Measurements from ENCODE around the gene FBLN7. TPM values are rescaled to one million over a fixed set of nuclear protein-coding genes. Genes with fewer than 3 reads are reported as not detected.
"Not testable (repeated sequence)": the region's sequence is repeated elsewhere in the genome, so short reads cannot be mapped to it uniquely, and the experiment has no call there.

The FBLN7 gene
- total and polyA plus RNA-seq, 4 donors: 0.60 to 2.4 (median 1.9) TPM

GRCh38 chr2:112201696-112202430 is 63.7 kb downstream of the FBLN7 start:
- Histone ChIP-seq H3K9ac (ENCODE audit: low read depth in 1 of 2, low read length in 2 of 2) (no peak overlapping the region), H3K27me3 (ENCODE audit: control insufficient read depth in 4 of 4, insufficient read depth in 4 of 4, low read length in 3 of 4) (no peaks in the 10 kb centered on the region), H3K9me3 (ENCODE audit: control insufficient read depth in 4 of 4, low read length in 3 of 4) (peaks cover 0 to 5% (median 2%) of the 10 kb centered on the region in 4 donors), H3K36me3 (ENCODE audit: control insufficient read depth in 4 of 4, insufficient read depth in 3 of 4, low read depth in 1 of 4, low read length in 3 of 4) (no peaks in the 10 kb centered on the region), H3K4me3 (ENCODE audit: low read depth in 1 of 3, low read length in 3 of 3) (no peak overlapping the region), H3K27ac (ENCODE audit: low read depth in 1 of 2, low read length in 2 of 2) (no peak overlapping the region), H3K4me1 (ENCODE audit: control insufficient read depth in 4 of 4, insufficient read depth in 4 of 4, low read length in 3 of 4) (peaks cover 0 to 9% (median 3%) of the 10 kb centered on the region in 4 donors)
- TF ChIP-seq HNF4G (IDR thresholded peaks at IDR 0.05) (no peak), RAD21 (IDR thresholded peaks at IDR 0.05) (no peak)
- TF ChIP-seq, protein P1, sequence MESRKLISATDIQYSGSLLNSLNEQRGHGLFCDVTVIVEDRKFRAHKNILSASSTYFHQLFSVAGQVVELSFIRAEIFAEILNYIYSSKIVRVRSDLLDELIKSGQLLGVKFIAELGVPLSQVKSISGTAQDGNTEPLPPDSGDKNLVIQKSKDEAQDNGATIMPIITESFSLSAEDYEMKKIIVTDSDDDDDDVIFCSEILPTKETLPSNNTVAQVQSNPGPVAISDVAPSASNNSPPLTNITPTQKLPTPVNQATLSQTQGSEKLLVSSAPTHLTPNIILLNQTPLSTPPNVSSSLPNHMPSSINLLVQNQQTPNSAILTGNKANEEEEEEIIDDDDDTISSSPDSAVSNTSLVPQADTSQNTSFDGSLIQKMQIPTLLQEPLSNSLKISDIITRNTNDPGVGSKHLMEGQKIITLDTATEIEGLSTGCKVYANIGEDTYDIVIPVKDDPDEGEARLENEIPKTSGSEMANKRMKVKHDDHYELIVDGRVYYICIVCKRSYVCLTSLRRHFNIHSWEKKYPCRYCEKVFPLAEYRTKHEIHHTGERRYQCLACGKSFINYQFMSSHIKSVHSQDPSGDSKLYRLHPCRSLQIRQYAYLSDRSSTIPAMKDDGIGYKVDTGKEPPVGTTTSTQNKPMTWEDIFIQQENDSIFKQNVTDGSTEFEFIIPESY (IDR thresholded peaks at IDR 0.05): no peak
- WGBS: 51% methylated on average over 3 of the region's 3 CpGs
- no peak for DNase-seq (ENCODE audit: low spot score)

DNA sequence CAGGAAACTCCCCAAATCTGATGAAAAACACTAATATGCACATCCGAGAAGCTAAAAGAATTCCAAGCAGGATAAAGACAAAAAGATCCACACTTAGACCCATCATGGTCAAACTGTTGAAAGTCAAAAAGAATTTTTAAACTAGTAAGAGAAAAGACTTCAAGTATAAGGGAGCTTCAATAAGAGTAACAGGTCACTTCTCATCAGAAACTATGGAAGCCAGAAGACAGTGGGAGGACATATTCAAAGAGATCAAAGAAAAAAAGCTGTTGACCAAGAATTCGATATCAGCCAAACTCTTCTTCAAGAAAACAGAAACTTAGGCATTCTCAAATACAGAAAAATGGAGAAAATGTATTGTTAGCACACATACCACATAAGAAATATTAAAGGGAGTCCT is 66.2 kb downstream of the FBLN7 start:
- H3K9ac ChIP-seq (ENCODE audit: low read depth in 1 of 2, low read length in 2 of 2): no peak overlapping the region
- TF ChIP-seq NR2F2 (IDR thresholded peaks at IDR 0.05): no peak
- TF ChIP-seq RXRA (IDR thresholded peaks at IDR 0.05): no peak
- TF ChIP-seq, protein P2, sequence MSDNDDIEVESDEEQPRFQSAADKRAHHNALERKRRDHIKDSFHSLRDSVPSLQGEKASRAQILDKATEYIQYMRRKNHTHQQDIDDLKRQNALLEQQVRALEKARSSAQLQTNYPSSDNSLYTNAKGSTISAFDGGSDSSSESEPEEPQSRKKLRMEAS (IDR thresholded peaks at IDR 0.05): no peak
- TF ChIP-seq RAD21 (IDR thresholded peaks at IDR 0.05): no peak
- TF ChIP-seq, protein P1 (IDR thresholded peaks at IDR 0.05): no peak
- no peak for TF ChIP-seq HNF4G (IDR thresholded peaks at IDR 0.05)
- DNase-seq (ENCODE audit: low spot score): no peak
- peaks cover 0 to 9% (median 3%) of the 10 kb centered on the region in 4 donors for H3K4me1 ChIP-seq (ENCODE audit: control insufficient read depth in 4 of 4, insufficient read depth in 4 of 4, low read length in 3 of 4)
- peaks cover 0 to 5% (median 2%) of the 10 kb centered on the region in 4 donors for H3K9me3 ChIP-seq (ENCODE audit: control insufficient read depth in 4 of 4, low read length in 3 of 4)
- H3K36me3 ChIP-seq (ENCODE audit: control insufficient read depth in 4 of 4, insufficient read depth in 3 of 4, low read depth in 1 of 4, low read length in 3 of 4): no peaks in the 10 kb centered on the region
- no peaks in the 10 kb centered on the region for H3K27me3 ChIP-seq (ENCODE audit: control insufficient read depth in 4 of 4, insufficient read depth in 4 of 4, low read length in 3 of 4)
- H3K4me3 ChIP-seq (ENCODE audit: low read depth in 1 of 3, low read length in 3 of 3): no peak overlapping the region
- no peak overlapping the region for H3K27ac ChIP-seq (ENCODE audit: low read depth in 1 of 2, low read length in 2 of 2)
- WGBS: 92% methylated on average over 2 of the region's 2 CpGs

DNA sequence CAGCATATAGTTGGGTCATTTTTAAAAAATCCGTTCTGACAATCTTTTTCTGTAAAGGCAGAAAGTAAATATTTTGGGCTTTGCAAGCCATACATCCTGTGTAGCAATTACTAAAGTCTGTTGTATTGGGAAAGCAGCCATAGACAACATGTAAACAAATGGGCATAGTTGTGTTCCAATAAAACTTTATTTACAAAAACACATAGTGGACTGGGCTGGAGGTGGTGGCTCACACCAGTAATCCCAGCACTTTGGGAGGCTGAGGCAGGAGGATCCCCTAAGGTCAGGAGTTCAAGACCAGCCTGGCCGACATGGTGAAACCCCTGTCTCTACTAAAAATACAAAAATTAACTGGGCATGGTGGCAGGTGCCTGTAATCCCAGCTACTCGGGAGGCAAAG is 69.7 kb downstream of the FBLN7 start:
- not testable (repeated sequence) for H3K27me3 ChIP-seq (ENCODE audit: control insufficient read depth in 4 of 4, insufficient read depth in 4 of 4, low read length in 3 of 4); H3K4me1 ChIP-seq (ENCODE audit: control insufficient read depth in 4 of 4, insufficient read depth in 4 of 4, low read length in 3 of 4); H3K9ac ChIP-seq (ENCODE audit: low read depth in 1 of 2, low read length in 2 of 2); H3K36me3 ChIP-seq (ENCODE audit: control insufficient read depth in 4 of 4, insufficient read depth in 3 of 4, low read depth in 1 of 4, low read length in 3 of 4); DNase-seq (ENCODE audit: low spot score); H3K27ac ChIP-seq (ENCODE audit: low read depth in 1 of 2, low read length in 2 of 2); H3K4me3 ChIP-seq (ENCODE audit: low read depth in 1 of 3, low read length in 3 of 3); H3K9me3 ChIP-seq (ENCODE audit: control insufficient read depth in 4 of 4, low read length in 3 of 4)
- WGBS: 91% methylated on average over 3 of the region's 3 CpGs

DNA sequence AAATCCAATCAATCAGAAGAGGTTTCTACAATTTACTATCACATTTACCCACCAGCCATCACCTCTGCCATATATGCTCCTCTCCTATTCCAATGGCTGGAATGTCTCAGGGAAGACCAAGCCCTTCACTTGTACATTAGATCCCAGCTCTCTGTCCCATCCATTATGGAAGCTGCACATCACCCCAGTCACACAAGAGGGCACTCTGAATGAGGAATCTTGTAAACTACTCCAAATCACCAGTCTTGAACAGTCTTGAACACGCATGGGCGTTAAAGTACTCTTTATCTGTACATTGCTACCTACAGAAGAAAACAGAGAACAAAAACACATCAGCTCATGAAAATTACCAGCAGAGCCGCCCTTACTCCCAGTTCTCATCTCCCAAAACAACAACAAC is 78.0 kb downstream of the FBLN7 start:
- no peak overlapping the region for H3K27ac ChIP-seq (ENCODE audit: low read depth in 1 of 2, low read length in 2 of 2)
- peaks cover 0 to 6% (median 3%) of the 10 kb centered on the region in 4 donors for H3K36me3 ChIP-seq (ENCODE audit: control insufficient read depth in 4 of 4, insufficient read depth in 3 of 4, low read depth in 1 of 4, low read length in 3 of 4)
- 96% methylated on average over 3 of the region's 3 CpGs for WGBS
- H3K4me3 ChIP-seq (ENCODE audit: low read depth in 1 of 3, low read length in 3 of 3): no peak overlapping the region
- H3K4me1 ChIP-seq (ENCODE audit: control insufficient read depth in 4 of 4, insufficient read depth in 4 of 4, low read length in 3 of 4): no peaks in the 10 kb centered on the region
- DNase-seq (ENCODE audit: low spot score): no peak
- H3K27me3 ChIP-seq (ENCODE audit: control insufficient read depth in 4 of 4, insufficient read depth in 4 of 4, low read length in 3 of 4): no peaks in the 10 kb centered on the region
- TF ChIP-seq RAD21 (IDR thresholded peaks at IDR 0.05) (peak; percentile 45 to 59), GABPA (IDR thresholded peaks at IDR 0.05 in 1 of 2, conservative IDR thresholded peaks at IDR 0.05 in 1 of 2) (no peak)
- peaks cover 0 to 3% (median 0%) of the 10 kb centered on the region in 4 donors for H3K9me3 ChIP-seq (ENCODE audit: control insufficient read depth in 4 of 4, low read length in 3 of 4)
- H3K9ac ChIP-seq (ENCODE audit: low read depth in 1 of 2, low read length in 2 of 2): no peak overlapping the region
